Stimulated activated naive CD4-positive, alpha-beta T cell treated with Interleukin-2 at 50 U/mL for 16 hours (primary cell): Measurements from ENCODE around the gene PPP2R3C.
"Not testable (repeated sequence)": the region's sequence is repeated elsewhere in the genome, so short reads cannot be mapped to it uniquely, and the experiment has no call there.

Experiments used
- DNase-seq: peaks from one replicate; lab custom pipeline; 2025; lab: John Stamatoyannopoulos, UW

Gene PPP2R3C

DNA sequence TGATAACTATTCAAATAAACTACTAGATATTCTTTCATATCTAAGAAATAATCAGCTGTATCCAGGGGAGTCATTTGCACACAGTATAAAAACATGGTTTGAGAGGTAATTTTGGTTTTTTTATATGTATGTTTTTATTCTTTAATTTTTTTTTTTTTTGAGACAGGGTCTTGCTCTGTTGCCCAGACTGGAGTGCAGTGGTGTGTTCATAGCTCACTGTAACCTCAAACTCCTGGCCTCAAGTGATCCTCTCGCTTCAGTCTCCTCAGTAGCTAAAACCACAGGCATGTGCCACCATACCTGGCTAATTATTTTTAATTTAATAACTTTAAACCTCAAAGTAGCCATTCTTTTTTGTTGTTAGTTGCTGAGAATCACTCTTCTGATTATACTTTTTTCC lies 2.3 kb upstream of the PPP2R3C start:
- no peak for DNase-seq

DNA sequence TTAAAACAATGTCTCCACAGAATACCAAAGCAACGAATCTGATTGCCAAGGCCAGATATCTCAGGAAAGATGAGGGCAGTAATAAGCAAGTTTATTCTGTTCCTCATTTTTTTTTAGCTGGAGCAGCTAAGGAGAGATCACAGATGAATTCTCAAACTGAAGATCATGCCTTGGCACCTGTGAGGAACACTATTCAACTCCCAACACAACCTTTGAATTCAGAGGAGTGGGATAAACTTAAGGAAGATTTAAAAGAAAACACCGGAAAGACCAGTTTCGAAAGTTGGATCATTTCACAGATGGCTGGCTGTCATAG lies 1.6 kb upstream of the PPP2R3C start:
- DNase-seq: no peak

DNA sequence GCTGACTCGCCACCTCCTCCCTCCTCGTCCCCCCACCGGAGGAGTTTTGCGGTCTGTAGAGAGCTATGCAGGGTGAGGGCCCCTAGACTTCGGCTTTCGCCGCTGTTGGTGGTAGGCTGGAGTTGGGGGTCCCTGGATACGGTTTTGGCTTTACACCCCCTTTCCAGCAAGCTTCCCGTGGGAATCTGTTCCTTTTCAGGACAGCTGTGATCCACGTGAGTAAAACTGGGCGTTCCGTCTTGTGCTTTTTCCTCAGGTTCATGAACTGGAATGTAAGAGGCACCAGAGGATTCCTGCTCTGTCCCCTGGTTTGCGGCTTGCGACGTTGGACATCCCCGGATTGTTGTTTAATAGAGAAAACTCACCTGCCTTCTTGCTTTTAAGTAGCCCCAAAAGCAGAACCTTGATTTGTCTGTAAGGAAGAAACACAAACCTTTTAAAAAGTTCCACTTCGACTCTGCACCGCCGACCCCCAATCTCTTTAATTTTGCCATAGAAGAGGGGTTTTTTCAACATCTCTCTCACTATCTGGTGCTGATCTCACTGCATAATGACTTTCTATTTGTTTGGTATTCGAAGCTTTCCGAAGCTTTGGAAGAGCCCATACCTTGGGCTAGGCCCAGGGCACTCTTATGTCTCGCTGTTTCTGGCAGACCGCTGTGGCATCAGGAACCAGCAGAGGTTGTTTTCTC lies 1.1 kb upstream of the PPP2R3C start:
- peak; percentile 37 for DNase-seq

DNA sequence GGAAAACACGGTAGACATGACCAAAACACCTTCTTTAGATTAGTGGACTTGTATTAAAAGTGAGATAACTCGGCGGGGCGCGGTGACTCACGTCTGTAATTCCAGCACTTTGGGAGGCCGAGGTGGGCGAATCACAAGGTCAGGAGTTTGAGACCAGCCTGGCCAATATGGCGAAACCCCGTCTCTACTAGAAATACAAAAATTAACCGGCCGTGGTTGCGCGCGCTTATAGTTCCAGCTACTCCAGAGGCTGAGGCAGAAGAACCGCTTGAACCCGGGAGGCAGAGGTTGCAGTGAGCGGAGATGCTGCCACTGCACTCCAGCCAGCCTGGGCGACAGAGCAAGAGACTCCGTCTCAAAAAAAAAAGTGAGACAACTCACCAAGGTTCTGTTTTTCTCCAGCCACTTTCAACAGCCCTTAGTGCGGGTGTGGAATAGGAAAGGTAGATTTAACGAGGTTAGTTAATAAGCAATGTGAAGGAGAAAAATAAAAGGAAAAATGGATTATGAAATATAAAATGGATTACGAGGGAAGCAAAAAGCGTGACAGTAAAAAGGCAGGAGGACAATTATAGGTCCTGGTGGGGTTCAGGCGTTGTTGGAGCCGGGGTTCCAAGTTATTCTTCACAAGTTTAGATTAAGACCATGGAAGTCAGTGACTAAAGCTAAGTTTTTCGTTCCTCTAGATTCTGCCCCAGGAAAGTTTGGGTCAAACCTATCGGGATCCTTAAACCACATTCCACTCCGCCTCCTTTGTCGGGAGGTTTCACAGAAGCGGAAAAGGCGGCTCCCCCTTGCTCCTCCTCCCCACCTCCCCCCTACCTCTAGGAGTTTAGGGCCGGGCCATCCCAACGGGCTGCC lies 534 bp downstream of the PPP2R3C start:
- DNase-seq: peak; percentile 15

DNA sequence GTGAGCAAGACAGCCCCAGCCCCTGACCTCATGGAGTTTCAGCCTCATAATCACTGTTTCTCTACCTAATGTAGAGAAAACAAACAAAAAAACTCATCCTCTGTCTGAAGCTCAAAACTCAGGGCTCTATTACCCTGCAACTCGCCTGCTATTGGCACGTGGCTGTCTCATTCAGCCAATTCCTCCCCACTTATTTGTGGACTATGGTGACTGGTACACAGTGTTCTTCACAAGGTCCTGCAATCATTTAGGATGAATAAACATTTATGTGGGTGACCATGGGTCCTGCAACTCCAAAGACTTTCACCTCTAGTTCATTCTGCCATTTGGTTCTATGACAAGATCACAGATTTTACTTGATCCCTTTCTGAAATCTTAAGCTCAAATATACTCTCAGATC lies 4.7 kb downstream of the PPP2R3C start:
- no peak for DNase-seq

DNA sequence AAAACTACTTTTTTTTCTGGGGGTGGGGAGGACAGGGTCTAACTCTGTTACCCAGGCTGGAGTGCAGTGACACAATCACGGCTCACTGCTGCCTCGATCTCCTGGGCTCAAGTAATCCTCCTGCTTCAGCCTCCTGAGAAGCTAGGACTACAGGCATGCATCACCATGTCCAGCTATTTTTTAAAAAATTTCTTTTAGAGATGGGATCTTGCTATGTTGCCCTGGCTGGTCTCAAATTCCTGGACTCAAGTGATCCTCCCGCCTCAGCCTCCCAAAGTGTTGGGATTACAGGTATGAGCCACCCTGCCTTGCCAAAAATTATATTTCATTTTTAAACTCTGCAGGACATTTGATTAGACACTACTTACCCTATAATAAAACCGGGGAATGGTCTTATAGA lies 5.5 kb downstream of the PPP2R3C start:
- DNase-seq: no peak

DNA sequence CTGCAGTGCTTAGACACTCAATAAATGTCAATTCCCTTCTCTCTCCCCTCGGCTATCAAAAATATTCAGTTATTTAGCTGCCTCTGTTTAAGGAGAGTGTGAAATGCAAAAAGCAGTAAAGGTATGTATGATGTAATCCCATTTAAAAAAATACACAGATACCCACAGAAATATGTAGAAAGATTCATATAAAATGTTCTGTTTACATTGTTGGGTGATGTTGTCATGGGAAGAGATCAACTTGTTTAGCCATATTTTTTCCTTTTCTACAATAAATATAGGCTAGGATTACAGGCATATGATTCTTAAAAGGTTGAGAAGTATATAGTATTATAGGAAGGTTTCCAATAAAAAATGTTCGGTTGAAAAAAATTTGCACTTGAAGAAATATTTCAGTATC lies 7.8 kb downstream of the PPP2R3C start:
- no peak for DNase-seq

DNA sequence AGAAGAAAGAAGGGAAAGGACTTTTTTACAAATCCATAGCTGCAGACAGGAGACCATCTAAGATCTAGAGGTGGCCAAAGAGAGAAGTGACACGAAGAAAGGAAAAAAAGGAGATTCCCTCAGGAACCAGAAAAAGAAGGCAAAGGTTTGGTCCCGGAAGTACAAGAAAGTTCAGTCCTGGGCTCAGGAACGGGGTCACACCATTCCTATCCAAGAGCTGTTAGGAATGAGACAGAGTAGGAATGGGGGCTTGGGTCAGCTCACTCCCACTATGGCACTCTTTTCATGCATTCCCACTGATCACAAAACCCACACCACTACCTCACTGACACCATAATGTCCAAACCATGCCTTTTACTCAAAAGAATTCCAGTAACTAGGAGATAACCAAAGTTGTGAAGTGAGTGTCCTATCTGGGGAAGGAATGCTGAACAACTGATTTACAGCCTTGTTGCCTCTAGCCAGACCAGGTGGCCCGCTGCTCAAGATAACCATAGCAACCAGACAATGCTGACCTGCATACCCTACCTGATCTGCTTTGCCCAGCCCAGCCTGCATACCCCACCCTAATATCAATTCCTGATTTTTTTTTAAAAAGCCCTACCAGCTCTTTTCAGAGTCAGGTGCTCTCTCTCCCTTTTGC lies 8.4 kb downstream of the PPP2R3C start:
- DNase-seq: no peak

DNA sequence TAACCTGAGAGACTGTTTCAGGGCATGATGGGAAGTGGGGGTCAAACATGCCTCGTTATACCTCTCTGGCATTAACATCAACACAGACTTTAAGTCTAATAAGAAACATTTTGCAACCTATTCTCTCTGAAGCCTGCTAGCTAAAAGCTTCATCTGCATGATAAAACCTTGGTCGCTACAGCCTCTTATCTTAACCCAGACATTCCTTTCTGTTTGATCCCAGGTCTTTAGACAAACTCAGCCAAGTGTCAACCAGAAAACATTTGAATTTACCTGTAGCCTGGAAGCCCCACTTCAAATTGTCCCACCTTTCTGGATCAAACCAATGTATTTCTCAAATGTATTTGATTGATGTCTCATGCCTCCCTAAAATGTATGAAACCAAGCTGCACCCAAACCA lies 9.1 kb downstream of the PPP2R3C start:
- no peak for DNase-seq

DNA sequence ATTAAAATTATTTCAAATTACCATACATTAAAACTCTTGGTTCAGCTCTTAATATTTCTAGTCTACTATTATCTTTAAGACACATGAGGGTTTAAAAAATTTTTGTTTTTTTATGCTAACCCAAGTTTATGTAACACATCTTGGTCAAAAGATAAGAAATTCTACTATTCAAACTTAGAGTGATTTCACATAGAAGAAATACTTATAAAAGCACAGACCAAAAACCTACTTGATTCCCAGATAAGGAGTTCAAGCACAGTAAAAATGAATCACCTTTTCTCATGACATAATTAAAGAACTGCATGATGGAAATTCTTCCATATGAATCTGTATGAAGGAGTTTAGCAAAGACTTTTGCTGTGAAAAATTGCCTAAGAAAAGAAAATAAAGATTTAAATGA lies 13.9 kb downstream of the PPP2R3C start:
- no peak for DNase-seq

DNA sequence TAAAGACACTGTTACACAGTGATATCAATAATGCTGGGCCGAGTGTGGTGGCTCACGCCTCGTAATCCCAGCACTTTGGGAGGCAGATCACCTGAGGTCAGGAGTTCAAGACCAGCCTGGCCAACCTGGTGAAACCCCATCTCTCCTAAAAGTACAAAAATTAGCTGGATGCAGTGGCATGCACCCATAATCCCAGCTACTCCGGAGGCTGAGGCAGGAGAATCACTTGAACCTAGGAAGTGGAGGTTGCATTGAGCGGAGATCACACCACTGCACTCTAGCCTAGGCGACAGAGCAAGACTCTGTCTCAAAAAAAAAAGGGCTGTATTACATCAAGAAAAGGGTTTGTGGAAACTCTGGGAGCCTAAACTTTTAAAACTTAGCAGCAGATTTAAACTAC lies 27.1 kb downstream of the PPP2R3C start:
- DNase-seq: not testable (repeated sequence)

DNA sequence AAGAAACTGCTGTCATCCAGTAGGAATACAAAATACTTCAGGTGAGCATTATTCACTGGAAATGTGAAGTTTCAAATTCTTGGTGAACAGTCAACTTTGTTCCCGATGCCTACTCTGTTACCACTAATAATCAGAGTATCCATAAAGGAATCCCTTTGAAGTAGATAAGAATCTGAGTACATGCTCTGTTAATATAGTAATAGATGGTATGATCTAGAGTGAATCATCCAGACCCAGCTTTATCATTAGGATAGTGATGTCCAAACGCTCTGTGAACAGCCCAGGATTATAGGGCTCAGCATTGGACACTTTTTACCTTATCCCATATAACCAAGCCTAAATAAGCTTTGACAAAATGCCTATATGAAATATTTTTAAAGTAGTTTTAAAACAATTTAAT lies 33.3 kb downstream of the PPP2R3C start:
- DNase-seq: no peak

DNA sequence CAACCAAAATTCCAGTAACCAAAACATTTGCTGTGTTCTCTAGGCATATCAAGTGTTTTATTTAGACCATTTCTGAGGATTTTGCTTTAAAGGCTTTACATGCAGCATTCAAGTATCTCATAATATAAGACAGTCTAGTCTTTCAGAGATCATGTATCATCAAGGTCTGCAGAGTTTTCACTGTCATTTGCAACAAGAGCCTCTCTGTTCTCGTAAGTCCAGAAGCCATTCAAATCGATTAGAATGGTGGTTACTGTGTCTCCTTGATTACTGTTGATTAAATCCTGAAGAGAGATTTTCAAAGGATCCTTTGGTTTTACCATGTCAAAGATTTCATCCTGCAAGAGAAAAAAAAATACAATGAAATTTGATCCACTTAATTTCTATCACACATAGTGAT lies 36.3 kb downstream of the PPP2R3C start:
- DNase-seq: no peak

DNA sequence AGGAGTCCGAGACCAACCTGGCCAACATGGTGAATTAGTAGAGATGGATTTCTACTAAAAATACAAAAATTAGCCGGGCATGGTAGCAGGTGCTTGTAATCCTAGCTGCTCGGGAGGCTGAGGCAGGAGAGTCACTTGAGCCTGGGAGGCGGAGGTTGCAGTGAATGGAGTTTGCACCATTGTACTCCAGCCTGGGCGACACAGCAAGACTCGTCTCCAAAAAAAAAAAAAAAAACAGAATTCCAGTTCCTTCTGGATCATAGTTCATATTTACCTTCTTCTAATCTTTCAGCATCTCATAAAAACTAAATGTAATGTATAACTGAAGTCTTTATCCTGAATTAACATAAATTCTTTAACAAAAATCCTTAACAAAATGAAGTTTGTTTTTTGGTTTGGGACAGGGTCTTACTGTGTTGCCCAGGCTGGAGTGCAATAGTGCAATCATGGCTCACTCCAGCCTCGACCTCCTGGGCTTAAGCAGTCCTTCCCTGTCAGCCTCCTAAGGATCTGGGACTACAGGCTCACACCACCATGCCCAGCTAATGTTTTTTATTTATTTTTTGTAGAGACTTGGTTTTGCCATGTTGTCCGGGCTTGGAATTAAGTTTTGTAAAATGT lies 38.1 kb downstream of the PPP2R3C start:
- DNase-seq: no peak

DNA sequence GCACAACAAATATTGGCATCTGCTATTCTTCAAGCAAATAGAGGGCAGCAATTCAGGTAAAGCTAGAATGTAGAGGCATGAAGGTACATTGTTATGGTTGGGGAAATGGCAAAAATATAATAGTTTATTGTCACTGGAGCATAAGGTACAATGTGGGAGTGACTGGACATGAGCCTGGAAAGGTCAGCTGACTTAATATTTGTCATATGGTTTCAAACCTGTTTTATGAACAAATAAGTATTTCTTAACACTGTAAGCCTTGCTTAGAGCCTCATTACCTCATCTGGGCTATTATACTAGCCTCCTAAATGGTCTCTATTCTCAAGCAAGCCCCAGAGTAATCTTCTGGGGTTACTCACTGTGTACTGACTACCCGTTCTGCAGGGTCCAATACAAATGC lies 42.0 kb downstream of the PPP2R3C start:
- no peak for DNase-seq

DNA sequence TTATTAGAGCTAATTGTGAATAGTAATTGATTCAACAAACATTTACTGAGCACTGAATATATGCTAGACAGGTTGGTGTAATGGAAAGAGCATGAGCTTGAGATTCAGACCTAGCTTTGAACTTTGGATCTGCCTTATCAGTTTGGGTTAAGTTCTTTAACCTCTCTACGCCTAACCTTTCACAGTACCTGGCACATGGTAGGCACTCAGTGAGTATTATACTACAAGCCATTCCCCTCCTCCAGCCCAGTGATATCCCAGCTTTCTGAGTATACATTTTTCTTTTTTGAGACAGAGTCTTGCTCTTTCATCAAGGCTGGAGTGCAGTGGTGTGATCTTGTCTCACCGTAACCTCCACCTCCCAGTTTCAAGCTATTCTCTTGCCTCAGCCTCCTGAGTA lies 43.7 kb downstream of the PPP2R3C start:
- DNase-seq: no peak

DNA sequence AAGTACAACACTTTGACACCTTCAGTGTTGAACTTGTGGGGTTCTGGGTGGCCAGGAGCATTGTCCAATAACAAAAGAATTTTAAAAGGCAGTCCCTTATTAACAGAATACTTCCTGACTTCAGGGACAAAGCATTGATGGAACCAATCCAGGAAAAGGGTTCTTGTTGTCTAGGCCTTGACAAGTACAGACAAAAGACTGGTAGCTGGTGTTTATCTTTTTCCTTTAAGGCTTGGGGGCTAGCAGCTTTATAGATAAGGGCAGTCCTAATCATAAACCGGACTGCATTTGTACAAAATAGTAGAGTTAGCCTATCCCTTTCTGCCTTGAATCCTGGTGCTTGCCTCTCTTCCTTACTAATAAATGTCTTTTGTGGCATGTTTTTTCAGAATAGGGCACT lies 48.3 kb downstream of the PPP2R3C start:
- DNase-seq: no peak

DNA sequence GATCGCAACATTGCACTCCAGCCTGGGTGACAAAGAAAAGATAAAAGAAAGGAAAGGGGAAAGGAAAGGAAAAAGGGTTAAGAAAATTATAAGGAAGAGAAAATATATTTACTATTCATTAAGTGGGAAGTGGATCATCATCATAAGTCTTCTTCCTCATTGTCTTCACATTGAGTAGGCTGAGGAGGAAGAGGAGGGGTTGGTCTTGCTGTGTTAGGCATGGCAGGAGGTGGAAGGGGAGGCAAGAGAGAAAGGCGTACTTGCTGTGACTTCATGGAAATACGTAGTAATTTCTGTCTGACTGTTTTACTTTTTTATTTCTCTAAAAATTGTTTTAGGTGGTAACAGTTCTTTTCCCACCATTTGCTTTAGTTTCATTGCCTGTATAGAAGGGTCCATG lies 49.6 kb downstream of the PPP2R3C start:
- no peak for DNase-seq

DNA sequence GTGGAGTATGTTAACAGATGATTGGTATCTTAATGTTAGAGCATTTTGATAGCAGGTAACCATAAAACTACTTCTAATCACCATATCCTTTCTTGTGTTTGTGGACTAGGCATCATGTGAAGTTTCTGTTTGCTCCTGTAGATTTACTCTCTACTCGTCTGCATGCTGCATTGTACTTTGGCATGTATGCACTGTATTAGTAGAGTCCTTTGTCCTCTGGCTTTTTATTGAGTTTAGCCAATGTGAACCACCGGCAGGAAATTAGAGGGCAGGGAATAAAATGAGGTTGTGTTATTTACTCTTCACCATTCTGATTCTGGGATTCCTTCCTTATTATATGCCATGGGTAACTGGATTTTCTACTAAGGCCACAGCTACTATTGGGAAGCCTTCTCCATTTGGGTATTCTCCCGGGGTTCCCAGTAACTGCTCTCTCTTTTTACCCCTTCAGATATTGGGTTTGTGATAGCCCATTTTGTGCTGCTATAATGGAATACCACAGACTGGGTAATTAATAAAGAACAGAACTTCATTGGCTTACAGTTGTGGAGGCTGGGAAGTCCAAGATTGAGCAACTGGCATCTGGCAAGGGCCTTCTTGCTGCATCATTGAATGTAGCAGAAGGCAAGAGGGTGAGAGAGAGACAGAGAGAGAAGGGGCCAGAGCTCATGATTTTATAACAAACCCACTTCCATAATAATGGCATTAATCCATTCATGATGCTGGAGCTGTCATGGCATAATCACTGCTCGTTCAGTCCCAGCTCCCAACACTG lies 53.4 kb downstream of the PPP2R3C start:
- no peak for DNase-seq

DNA sequence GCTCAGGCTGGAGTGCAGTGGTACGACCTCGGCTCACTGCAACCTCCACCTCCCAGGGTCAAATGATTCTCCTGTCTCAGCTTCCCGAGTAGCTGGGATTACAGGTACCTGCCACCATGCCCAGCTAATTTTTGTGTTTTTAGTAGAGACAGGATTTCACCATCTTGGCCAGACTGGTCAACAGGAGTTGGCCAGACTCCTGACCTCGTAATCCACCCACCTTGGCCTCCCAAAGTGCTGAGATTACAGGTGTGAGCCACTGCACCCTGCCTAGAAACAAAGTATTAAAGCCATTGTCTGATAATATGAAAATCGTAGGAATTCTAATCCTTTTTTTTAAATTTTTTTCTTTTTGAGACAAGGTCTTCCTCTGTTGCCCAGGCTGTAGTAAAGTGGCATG lies 56.1 kb downstream of the PPP2R3C start:
- not testable (repeated sequence) for DNase-seq

DNA sequence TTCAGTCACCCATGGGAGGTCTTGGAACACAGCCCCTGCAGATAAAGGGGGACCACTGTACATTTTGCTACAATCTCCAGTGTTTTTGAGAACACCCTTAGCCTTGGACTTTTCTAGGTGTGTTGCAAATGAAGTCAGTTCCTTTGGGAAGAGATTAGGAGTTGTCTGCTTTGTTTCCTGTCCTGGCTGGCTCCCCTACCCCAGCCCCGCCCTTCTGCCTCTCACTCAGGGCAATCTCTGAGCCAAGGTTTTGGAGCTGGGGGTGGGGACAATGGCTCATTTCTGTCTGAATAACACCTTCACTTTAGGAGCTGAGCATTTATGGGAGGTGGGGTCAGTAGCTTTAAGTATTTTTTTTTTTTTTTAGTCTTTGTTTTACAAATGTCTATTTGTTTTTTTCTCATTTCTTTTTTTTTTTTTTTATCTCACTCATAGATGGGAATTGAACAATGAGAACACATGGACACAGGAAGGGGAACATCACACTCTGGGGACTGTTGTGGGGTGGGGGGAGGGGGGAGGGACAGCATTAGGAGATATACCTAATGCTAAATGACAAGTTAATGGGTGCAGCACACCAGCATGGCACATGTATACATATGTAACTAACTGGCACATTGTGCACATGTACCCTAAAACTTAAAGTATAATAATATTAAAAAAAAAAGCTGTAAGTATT lies 60.5 kb downstream of the PPP2R3C start:
- not testable (repeated sequence) for DNase-seq

DNA sequence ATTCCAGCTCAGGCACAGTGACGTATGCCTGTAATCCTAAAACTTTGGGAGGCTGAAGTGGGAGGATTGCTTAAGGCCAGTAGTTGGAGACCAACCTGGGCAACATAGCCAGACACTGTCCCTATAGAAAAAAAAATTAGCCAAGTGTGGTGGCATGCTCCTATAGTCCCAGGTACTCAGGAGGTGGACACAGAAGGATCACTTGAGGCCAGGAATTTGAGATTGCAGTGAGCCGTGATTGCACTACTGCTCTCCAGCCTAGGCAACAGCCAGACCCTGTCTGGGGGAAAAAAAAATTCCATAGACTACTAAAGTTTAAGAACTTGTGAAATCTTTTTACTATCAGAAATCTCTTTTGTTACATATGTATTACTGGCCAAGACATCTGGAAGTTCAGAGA lies 69.2 kb downstream of the PPP2R3C start:
- DNase-seq: no peak
